HG02973 (cell line): ENCODE results near the gene PLXNA2.

Experiments
- ATAC-seq: cut with Tn5 transposase; IDR thresholded peaks from one replicate; pipeline ENCODE4 v1.9.1; 2021; ENCODE audit warnings: moderate library complexity; ENCODE audit not compliant: unreplicated experiment

PLXNA2 gene

GRCh38 chr1:208243967-208244916, at the start of gene PLXNA2:
Gene PLXNA2 (minus strand): TSS chr1:208244384. CDS start chr1:208217922, 26,462 bp downstream.
- peak; percentile 44 for ATAC-seq

GRCh38 chr1:208292908-208293307, 48.7 kb upstream of the PLXNA2 start:
- no peak for ATAC-seq

GRCh38 chr1:208291923-208292711, 47.9 kb upstream of the PLXNA2 start:
- no peak for ATAC-seq

- ATAC-seq = no peak
Observed at GRCh38 chr1:208291129-208291528, 46.9 kb upstream of the PLXNA2 start.

- ATAC-seq = no peak
Observed at GRCh38 chr1:208289716-208290115, 45.5 kb upstream of the PLXNA2 start.

- no peak for ATAC-seq
Observed at GRCh38 chr1:208288495-208288894, 44.3 kb upstream of the PLXNA2 start.

GRCh38 chr1:208280681-208281450, 36.7 kb upstream of the PLXNA2 start:
- ATAC-seq = no peak

- no peak for ATAC-seq
Observed at GRCh38 chr1:208279826-208280588, 35.8 kb upstream of the PLXNA2 start.

GRCh38 chr1:208278638-208279037, 34.5 kb upstream of the PLXNA2 start:
- ATAC-seq = no peak

GRCh38 chr1:208276757-208277435, 32.7 kb upstream of the PLXNA2 start:
- no peak for ATAC-seq

GRCh38 chr1:208275083-208275482, 30.9 kb upstream of the PLXNA2 start:
- ATAC-seq = no peak

- ATAC-seq = no peak
Observed at GRCh38 chr1:208273386-208274017, 29.3 kb upstream of the PLXNA2 start.

GRCh38 chr1:208272713-208273112, 28.5 kb upstream of the PLXNA2 start:
- no peak for ATAC-seq

GRCh38 chr1:208272311-208272710, 28.1 kb upstream of the PLXNA2 start:
- no peak for ATAC-seq

- ATAC-seq = no peak
Observed at GRCh38 chr1:208271236-208271635, 27.1 kb upstream of the PLXNA2 start.

- ATAC-seq = no peak
Observed at GRCh38 chr1:208270651-208271141, 26.5 kb upstream of the PLXNA2 start.

- no peak for ATAC-seq
Observed at GRCh38 chr1:208269338-208269666, 25.1 kb upstream of the PLXNA2 start.

- no peak for ATAC-seq
Observed at GRCh38 chr1:208268541-208269337, 24.6 kb upstream of the PLXNA2 start.
